Stimulated activated naive CD4-positive, alpha-beta T cell (primary cell): ENCODE measurements around the gene ATP11B.
"Not testable (repeated sequence)": the region's sequence is repeated elsewhere in the genome, so short reads cannot be mapped to it uniquely, and the experiment has no call there.

Source experiments
- DNase-seq, 6 experiments: peaks; one replicate each; lab custom pipeline; 2025; lab: John Stamatoyannopoulos, UW

ATP11B gene

DNA sequence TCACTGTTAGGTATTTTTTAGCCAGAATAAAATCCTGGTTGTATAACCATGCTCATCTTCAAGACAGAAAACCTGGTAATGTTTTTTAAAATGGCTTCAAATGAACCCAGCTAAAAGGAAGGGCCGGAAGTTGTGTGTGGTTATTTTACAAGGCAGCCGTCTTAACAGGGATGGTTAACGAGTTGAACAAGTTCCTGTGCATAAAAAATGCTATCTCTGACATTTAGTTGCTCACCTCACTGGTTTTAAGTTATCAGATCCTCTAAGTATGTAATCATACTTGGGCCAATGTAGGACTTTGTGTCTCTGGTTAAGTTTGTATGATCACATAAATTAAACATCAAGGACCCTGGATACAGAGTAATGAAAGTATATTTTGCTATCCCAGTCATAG is 2.1 kb downstream of the ATP11B start:
- DNase-seq, result peak in 5 of 6 experiments; percentile 27 to 73 (median 67)

DNA sequence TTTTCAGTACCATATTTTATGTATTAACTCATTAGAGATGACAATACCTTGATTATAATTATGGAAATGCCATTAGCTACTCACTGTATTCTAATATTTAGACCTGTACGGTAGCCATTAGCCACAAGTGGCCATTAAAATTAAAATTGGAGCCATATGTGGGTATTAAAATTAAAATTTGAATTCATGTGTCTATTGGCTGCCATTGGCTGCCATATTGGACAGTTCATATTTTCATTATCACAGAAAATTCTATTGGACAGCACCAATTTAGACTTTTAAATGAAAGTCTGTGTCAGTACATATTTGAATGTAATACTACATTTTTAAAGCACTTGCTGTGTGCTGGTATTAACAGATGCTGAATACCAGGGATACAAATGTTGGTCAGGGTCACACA is 3.0 kb downstream of the ATP11B start:
- no peak for DNase-seq

DNA sequence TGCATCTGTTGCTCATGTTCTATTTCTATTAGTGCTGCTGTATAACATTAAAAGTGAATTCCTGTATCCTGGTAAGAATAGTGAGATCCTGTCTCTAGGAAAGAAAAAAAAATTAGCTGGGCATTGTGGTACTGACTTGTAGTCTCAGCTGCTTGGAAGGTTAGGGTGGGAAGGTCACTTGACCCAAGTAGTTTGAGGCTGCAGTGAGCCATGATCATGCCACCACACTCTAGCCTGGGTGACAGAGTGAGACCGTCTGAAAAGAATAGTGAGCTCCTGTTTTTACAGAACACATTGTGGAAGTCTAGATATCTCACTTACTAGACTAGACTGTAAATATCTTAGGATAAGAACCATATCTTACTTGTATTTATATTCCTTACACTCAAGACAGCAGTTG is 4.6 kb downstream of the ATP11B start:
- DNase-seq, result no peak

DNA sequence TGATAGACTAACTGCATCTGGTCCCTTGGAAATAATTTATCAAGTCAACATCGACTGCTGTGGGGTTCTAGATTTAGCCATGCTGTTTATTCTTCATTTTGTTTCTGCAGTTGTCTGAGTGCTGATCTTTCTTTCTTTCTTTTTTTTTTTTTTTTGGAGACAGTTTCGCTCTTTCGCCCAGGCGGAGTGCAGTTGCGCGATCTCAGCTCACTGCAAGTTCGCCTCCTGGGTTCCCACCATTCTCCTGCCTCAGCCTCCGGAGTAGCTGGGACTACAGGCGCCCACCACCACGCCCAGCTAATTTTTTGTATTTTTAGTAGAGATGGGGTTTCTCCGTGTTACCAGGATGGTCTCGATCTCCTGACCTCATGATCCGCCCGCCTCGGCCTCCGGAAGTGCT is 5.8 kb downstream of the ATP11B start:
- not testable (repeated sequence) for DNase-seq

DNA sequence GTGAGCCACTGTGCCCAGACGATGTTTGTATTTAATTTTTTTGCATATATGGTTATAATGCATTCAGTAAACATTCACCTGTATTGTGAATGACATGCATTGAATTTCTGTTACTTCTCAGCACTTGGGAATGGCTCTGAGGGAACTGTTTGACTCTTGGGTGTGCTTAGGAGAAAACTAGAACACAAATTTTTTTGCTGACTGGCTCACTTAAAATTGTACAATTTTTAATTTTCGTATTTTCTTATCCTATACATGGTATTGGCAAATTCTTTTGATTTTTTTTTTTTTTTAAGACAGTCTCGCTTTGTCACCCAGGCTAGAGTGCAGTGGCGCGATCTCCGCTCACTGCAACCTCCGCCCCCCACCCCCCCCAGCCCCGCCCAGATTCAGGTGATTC is 7.2 kb downstream of the ATP11B start:
- no peak for DNase-seq

DNA sequence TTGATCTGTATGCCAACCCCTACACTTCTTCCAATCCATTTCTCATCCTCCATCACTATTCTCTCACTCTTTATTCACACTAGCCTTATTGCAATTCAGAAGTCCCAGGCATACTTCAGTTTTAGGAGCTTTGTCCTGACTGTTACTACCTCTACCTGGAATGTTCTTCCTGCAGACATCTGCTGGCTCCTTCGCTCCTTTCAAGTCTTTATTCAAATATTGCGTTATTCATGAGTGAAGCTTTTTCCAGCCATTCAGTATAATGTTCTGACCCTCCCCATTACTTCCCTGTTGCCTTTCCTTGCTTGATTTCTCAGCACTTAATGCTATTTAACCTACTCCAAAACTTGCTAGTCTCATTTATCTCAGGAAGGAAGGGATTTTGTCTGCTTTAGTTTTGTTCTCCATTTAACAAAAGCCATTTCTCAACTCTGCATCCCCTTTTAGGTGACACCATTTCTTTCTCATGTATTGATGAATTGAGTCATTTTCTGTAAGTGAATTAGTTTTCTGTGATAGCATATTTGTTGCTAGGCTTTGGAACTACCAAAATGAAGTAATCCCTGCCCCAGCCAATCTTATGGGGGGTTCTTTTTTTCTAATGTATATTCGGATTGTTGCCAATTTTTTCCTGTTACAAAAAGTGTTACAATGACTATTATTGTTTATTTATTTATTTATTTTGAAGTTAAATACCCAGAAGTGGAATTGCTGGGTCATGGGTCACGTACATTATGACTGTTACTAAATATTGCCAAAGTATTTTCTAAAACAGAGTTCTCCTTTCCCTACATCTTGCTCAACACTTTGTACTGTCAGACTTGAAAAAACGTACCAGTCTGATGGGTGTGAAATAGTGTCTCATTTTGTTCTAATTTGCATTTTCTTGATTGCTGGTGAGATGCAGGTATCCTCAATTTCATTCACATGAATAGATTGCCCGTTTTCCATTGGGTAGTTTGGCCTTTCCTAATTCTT is 9.4 kb downstream of the ATP11B start:
- no peak for DNase-seq

DNA sequence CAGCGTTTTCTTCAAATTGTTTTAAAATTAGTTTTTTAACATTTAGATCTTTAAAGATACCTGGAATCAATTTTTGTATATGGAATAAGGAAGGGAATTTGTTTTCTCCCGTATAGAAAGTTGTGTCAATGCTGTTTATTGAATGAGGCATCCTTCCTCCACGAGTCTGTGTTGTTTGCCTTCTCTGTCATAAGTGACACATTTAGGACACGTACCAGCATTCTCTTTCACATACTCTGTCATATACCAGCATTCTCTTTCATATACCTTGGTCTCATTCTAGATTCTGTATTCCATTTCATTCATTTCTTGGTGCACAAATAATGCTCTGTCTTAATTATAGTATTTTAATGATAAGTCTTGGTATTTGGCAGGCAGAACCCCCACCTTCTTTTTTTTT is 10.3 kb downstream of the ATP11B start:
- DNase-seq, result no peak

DNA sequence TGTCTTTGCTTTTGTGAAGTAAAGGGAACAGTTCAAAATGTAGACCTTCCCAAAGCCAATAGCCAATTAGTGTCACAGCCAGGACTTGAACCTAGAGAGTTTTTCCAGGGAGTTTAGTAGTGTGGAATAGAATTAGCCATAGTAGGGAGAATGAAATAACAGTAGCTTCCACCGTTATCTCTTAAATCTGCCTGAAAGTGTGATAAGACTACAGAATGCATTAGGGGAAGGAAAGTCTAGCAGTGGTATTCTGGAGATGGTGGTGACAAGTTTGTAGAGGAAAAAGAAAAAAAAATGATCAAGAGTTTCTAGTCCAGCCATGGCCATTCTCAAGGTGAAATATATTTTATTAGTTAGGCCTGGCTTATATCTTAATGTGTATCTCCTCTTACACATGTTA is 13.8 kb downstream of the ATP11B start:
- DNase-seq, result no peak

DNA sequence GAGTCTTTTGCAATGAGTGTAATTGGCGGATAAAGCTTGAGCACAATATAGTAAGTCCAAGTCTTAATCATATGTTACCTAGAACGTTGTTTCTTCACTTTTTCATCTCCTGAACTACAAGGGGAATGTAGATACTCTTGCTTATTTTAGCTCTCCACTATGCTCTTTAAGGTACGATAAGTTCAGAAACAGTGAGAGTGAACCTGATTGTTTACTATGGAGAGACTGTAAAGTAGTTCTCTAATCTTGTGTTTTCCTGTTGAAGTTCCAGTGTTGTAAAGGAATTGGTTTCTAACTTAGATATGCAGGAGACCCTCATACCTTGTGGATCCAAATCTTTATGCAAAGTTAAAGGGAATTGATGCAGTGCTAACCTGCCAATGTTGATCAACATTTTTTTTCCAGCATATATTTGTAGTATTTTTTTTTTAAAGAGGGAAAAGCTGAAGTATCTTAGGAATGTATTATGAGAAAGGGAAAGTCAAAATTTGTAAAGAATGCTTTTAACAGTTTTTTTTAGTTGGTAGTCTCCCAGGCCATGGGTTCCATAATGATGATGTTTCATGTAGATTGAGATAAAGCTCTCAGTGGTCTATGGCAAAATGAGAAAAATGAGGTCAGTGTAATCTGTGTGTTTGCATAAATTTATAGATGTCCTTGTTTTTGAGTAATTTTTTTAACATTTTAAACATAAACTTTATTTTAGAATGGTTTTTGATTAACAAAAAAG is 14.9 kb downstream of the ATP11B start:
- DNase-seq, result no peak

DNA sequence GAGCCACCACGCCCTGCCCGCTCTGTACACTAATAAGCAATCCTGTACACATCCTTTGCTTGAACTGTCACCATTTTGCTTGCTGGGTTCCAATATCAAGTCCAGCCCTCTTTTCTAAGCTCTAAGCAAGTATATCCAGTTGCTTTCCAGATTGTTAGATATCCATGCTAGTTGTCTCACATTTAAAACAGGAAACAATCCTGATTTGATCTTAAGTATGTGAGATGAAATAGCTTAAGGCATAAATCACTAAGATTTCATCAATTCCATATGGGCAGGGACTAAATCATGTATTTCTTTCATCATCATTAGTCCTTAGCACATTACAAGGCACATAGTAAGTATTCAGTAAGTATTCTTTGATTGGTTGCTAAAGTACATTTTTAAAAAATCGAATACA is 16.2 kb downstream of the ATP11B start:
- no peak for DNase-seq

DNA sequence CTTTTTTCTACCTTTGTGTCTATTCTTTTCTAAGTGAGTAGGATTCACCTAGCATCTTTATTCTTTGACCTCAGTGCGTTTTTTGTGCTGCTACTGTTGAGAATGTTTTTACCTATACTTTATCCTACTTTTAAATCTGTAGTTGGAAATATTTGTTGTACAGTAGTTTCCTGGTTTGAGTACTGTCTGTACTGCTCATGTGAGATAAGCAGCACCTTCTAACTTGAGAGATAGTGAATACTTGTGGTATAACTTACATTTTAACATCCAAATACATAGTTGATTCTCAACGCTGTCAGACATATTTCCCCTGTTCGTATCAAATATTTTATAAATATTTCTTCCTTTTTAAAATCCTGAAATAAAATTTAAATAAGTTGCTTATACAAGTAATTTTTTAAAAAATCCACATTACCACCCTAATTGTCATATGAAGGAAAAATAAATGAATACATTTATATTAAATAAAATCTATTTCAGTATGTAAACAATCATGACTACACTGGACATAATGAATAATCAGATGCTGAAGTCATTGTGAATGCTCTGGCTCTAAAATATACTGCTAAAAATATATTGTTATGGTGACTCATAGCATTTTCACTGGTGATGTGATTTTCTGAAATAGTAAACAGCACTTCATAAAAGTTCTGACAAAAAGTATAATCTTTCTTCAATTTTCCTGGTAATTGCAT is 17.4 kb downstream of the ATP11B start:
- no peak for DNase-seq

DNA sequence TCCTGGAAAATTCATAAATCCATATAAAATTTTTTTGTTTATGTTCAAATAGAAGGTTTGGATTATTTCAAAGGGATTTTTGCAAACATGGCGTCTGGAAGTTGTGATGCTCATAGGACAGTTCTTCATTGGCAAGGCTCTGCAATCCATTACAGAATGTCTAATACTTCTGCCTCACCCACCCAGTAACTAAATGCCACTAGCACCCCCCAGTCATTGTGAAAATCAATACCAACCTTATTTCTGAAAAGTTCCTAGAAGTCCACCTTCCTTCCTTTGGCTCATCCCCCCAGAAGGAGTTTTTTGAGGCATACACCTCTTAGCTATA is 17.9 kb downstream of the ATP11B start:
- DNase-seq, result no peak

DNA sequence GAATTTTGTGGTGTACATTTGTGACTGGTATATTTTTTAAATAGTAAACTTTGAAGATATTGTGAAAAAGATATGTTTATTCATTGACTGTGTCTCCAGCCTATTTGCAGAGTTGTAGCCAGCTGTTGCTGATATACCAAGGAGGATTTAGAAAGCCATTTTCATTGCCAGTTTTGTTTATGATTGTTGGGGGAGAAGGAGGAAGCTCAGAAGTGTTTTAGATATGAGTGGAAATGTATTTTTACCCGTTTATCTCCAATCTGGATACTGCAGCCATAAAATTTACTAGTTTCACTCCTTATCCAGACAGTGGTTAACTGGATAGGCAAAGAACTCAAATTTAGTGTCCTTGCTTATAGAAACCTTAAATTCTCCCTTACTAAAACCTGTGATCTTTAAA is 18.8 kb downstream of the ATP11B start:
- no peak for DNase-seq

DNA sequence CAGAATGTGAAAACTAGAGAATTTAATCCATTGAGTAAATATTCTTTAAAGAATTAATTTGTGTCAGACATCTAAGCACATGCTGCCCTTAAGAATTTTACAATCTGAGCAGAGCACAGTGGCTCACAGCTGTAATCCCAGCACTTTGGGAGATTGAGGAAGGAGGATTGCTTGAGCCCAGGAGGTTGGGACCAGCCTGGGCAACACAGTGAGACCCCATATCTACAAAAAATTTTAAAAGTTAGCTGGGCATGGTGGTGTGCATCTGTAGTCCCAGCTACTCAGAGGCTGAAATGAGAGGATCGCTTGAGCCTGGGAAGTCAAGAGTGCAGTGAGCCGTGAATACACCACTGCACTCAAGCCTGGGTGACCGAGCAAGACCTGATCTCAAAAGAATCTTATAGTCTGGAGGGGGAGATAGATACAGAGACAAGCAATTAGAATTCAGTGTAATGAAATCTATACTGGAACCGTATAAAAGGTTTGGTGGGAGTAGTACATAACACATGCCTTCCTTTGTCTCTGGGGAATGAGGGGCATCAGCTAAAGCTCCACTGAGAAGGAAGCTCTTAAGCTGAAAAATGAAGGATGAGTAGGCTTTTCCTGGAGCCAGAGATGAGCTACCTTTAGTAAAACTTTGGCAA is 21.2 kb downstream of the ATP11B start:
- no peak for DNase-seq

DNA sequence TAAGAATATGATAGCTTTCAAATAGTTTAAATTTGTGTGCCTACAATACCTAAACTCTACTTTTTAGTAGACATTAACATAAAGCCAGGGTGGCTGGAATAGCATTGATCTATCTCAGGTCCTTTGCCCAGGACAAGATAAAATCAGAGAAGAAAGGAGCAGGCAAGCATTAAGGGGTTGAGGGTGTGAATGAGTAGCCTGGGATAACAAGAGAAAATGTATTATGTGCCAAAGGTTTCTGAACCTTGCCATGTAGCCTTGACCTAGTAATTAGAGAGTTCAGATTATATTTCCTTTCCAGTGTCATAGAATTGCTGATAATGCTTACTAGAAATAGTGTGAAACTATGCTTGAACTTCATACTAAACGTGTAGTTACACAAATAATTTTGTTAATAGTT is 22.9 kb downstream of the ATP11B start:
- DNase-seq, result no peak

DNA sequence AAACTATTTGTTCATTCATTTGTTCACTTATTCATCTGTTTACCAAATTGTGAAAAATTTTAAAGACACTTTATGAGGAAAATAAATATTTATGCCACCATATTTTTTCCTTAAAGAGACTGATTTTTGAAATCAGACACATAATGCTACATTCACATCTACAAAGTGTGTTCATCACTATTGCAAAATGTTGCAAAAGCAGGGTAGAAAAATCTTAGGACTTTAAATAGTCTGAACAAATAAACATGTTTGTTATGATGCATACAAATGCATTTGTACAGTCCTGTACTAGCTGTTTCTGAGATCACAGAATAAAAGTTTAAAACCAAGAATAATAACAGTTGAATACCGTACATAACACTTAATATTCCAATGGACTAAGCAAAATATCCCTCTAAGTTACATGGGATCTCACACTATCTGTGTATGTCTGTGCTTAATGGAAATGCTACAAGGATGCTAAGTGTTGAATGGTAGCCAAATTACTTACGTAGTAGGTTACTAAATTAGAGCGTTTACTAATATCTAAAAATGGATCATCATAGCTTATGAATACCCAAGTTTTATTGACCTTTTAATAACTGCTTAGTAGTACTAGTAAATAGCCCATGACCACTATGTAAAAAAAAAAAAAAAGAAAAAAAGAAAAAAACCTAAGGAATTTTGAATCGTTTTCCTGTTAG is 25.1 kb downstream of the ATP11B start:
- DNase-seq, result no peak

DNA sequence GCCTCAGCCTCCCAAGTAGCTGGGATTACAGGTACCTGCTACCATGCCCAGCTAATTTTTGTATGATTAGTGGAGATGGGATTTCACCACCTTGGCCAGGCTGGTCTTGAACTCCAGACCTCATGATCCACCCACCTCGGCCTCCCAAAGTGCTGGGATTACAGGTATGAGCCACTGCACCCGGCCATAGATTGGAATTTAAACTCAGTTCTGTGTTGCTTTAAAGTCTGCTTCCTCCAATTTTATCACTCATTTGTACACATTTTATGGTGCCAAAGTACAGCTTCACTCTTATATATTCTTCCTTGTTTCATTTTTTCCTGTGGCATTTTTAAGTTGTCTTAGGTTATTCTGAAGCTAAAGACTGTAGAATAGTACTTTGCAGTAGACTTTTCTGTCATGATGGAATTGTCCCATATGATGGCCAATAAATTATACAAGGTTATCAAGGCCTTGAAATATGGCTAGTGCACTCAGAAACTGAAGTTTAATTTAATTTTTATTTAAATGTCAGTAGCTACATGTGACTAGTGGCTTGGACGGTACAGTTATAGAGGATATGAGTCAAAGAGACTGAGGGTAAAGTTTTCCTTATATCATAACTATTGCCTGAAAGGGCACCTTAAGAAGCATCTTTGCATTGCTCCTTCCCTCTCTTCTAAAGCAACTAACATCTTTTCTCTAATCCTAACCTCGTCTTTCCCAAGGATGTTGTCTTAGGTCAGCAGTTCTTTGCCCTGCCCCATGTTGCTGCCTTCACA is 28.1 kb downstream of the ATP11B start:
- DNase-seq, result no peak

DNA sequence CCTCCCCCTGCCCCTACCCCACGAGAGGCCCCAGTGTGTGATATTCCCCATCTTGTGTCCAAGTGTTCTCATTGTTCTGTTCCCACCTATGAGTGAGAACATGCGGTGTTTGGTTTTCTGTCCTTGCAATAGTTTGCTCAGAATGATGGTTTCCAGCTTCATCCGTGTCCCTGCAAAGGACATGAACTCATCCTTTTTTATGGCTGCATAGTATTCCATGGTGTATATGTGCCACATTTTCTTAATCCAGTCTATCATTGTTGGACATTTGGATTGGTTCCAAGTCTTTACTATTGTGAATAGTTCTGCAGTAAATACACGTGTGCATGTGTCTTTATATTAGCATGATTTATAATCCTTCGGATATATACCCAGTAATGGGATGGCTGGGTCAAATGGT is 29.0 kb downstream of the ATP11B start:
- DNase-seq, result not testable (repeated sequence)

DNA sequence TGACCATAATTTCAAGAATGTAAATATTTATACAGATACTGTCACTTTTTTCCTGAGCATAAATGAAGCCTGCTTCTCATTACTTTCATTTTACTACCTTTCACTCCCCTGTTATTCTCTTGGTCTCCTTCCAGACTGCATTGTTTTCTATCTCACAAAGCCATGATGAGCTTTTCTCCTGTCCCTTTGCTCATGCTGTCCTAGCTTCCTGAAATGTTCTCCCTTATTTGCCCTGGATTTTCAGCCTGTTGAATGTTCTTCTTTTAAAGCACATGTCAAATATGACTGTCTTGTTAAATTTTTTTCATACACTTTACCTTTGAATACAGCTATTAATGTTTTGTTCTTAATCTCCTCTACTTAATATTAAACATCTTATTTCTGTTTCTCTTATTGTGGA is 31.7 kb downstream of the ATP11B start:
- no peak for DNase-seq

DNA sequence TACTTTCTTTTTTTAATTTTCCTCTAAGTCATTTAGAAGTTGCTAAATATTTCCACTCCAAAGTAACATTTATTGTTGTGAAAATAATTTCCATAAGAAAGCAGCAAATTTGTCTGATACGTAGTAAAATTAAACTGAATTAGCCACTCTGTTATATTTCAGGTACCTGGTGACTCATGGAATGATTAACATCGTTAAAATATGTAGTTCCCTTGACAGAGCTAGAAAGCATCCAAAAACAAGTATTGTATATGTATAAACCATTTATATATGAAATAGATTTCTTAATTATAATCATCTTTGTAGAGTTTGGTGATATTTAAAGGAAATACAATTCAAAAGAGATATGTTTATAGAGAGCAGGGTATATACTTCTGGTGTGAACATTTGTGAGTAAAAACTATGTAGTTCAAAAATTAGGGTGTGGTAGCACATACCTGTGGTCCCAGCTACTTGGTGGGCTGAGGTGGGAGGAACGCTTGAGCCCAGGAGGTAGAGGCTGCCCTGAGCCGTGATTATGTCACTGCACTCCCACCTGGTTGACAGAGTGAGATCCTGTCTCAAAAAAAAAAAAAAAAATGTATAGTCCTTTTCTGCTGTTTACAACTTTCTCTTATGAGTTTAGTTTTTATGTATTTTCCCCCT is 36.6 kb downstream of the ATP11B start:
- DNase-seq, result no peak
